ENCODE results near the gene UAP1L1.
A peak's percentile ranks its signal among the peaks of the same experiment; 100 is the strongest.
"Not testable (repeated sequence)": the region's sequence is repeated elsewhere in the genome, so short reads cannot be mapped to it uniquely, and the experiment has no call there.

Gene UAP1L1

GRCh38 chr9:137056739-137057415, 20.4 kb upstream of the UAP1L1 start:
- DNase-seq (ENCODE audit: low read depth in 1 of 2, low spot score in 1 of 2): no peak

GRCh38 chr9:137057545-137057944, 19.8 kb upstream of the UAP1L1 start:
- no peak for DNase-seq (ENCODE audit: low read depth in 1 of 2, low spot score in 1 of 2)

GRCh38 chr9:137058521-137059234, 18.6 kb upstream of the UAP1L1 start:
- DNase-seq (ENCODE audit: low read depth in 1 of 2, low spot score in 1 of 2): no peak

GRCh38 chr9:137062384-137062783, 14.9 kb upstream of the UAP1L1 start:
- no peak for DNase-seq (ENCODE audit: low read depth in 1 of 2, low spot score in 1 of 2)

- DNase-seq (ENCODE audit: low read depth in 1 of 2, low spot score in 1 of 2): not testable (repeated sequence)
Observed at GRCh38 chr9:137062798-137063197, 14.5 kb upstream of the UAP1L1 start.

GRCh38 chr9:137063311-137064026, 13.8 kb upstream of the UAP1L1 start:
- no peak for DNase-seq (ENCODE audit: low read depth in 1 of 2, low spot score in 1 of 2)

- DNase-seq (ENCODE audit: low read depth in 1 of 2, low spot score in 1 of 2): peak; percentile 44 to 57
Observed at GRCh38 chr9:137064027-137064879, 13.1 kb upstream of the UAP1L1 start.

GRCh38 chr9:137064880-137065164, 12.5 kb upstream of the UAP1L1 start:
- DNase-seq (ENCODE audit: low read depth in 1 of 2, low spot score in 1 of 2): no peak

GRCh38 chr9:137065336-137065967, 11.9 kb upstream of the UAP1L1 start:
- no peak for DNase-seq (ENCODE audit: low read depth in 1 of 2, low spot score in 1 of 2)

- no peak for DNase-seq (ENCODE audit: low read depth in 1 of 2, low spot score in 1 of 2)
Observed at GRCh38 chr9:137066096-137066861, 11.0 kb upstream of the UAP1L1 start.

GRCh38 chr9:137067860-137068538, 9.3 kb upstream of the UAP1L1 start:
- peak; percentile 72 to 79 for DNase-seq (ENCODE audit: low read depth in 1 of 2, low spot score in 1 of 2)

GRCh38 chr9:137068539-137069507, 8.5 kb upstream of the UAP1L1 start:
- no peak for DNase-seq (ENCODE audit: low read depth in 1 of 2, low spot score in 1 of 2)

- no peak for DNase-seq (ENCODE audit: low read depth in 1 of 2, low spot score in 1 of 2)
Observed at GRCh38 chr9:137069508-137070091, 7.7 kb upstream of the UAP1L1 start.

GRCh38 chr9:137070201-137070905, 7.0 kb upstream of the UAP1L1 start, which contains the start of gene SAPCD2:
Gene SAPCD2, minus strand, starts transcription at chr9:137070557. Its CDS starts 97 bp downstream, at chr9:137070460.
- DNase-seq (ENCODE audit: low read depth in 1 of 2, low spot score in 1 of 2): peak; percentile 55 to 75

GRCh38 chr9:137070906-137071275, 6.4 kb upstream of the UAP1L1 start:
- no peak for DNase-seq (ENCODE audit: low read depth in 1 of 2, low spot score in 1 of 2)

GRCh38 chr9:137071282-137071681, 6.0 kb upstream of the UAP1L1 start:
- no peak for DNase-seq (ENCODE audit: low read depth in 1 of 2, low spot score in 1 of 2)

GRCh38 chr9:137073992-137074399, 3.3 kb upstream of the UAP1L1 start:
- no peak for DNase-seq (ENCODE audit: low read depth in 1 of 2, low spot score in 1 of 2)

Measured in activated CD4-positive, alpha-beta T cell treated with anti-CD3 and anti-CD28 coated beads, Interleukin-2, amount 50 U/mL, for 24 hours (primary cell).